ENCODE measurements around the gene SNX5.

The SNX5 gene

GRCh38 chr20:18011951-18012645, 43.5 kb upstream of the SNX5 start:
- TF ChIP-seq TAF1 (IDR thresholded peaks at IDR 0.05; ENCODE audit: low read depth) (no peak), FOXM1 (IDR thresholded peaks at IDR 0.05; ENCODE audit: borderline replicate concordance, low read depth) (no peak), TEAD4 (IDR thresholded peaks at IDR 0.05) (no peak), EP300 (IDR thresholded peaks at IDR 0.05; ENCODE audit: borderline replicate concordance) (no peak), NFIC (IDR thresholded peaks at IDR 0.05) (no peak), CEBPB (IDR thresholded peaks at IDR 0.05) (no peak), CREB1 (IDR thresholded peaks at IDR 0.05; ENCODE audit: low read depth) (no peak), ZBTB7A (IDR thresholded peaks at IDR 0.05; ENCODE audit: low read depth) (no peak), USF1 (IDR thresholded peaks at IDR 0.05) (no peak), YY1 (IDR thresholded peaks at IDR 0.05; ENCODE audit: low read depth) (no peak), EGR1 (IDR thresholded peaks at IDR 0.05) (no peak), MAX (IDR thresholded peaks at IDR 0.05) (no peak), RAD21 (IDR thresholded peaks at IDR 0.05; ENCODE audit: low read depth) (no peak), REST (IDR thresholded peaks at IDR 0.05; ENCODE audit: low read depth) (no peak), TCF12 (IDR thresholded peaks at IDR 0.05; ENCODE audit: low read depth) (no peak)

GRCh38 chr20:18011482-18011881, 42.9 kb upstream of the SNX5 start:
- TF ChIP-seq TEAD4 (IDR thresholded peaks at IDR 0.05) = no peak
- TF ChIP-seq RAD21 (IDR thresholded peaks at IDR 0.05; ENCODE audit: low read depth) = no peak
- TF ChIP-seq NFIC (IDR thresholded peaks at IDR 0.05) = no peak
- TF ChIP-seq FOXM1 (IDR thresholded peaks at IDR 0.05; ENCODE audit: borderline replicate concordance, low read depth) = no peak
- no peak for TF ChIP-seq TCF12 (IDR thresholded peaks at IDR 0.05; ENCODE audit: low read depth)
- no peak for TF ChIP-seq EGR1 (IDR thresholded peaks at IDR 0.05)

- TF ChIP-seq FOXM1 (IDR thresholded peaks at IDR 0.05; ENCODE audit: borderline replicate concordance, low read depth) (no peak), NFIC (IDR thresholded peaks at IDR 0.05) (no peak), REST (IDR thresholded peaks at IDR 0.05; ENCODE audit: low read depth) (no peak), USF1 (IDR thresholded peaks at IDR 0.05) (no peak)
Observed at GRCh38 chr20:18009116-18009515, 40.5 kb upstream of the SNX5 start.

GRCh38 chr20:18007534-18008292, 39.1 kb upstream of the SNX5 start:
- no peak for TF ChIP-seq RAD21 (IDR thresholded peaks at IDR 0.05; ENCODE audit: low read depth)
- no peak for TF ChIP-seq CEBPB (IDR thresholded peaks at IDR 0.05)
- no peak for TF ChIP-seq TAF1 (IDR thresholded peaks at IDR 0.05; ENCODE audit: low read depth)
- TF ChIP-seq ZBTB7A (IDR thresholded peaks at IDR 0.05; ENCODE audit: low read depth) = no peak
- no peak for TF ChIP-seq EP300 (IDR thresholded peaks at IDR 0.05; ENCODE audit: borderline replicate concordance)
- no peak for TF ChIP-seq YY1 (IDR thresholded peaks at IDR 0.05; ENCODE audit: low read depth)

GRCh38 chr20:18006684-18007083, 38.1 kb upstream of the SNX5 start:
- TF ChIP-seq YY1 (IDR thresholded peaks at IDR 0.05; ENCODE audit: low read depth) = no peak
- TF ChIP-seq REST (IDR thresholded peaks at IDR 0.05; ENCODE audit: low read depth) = no peak
- no peak for TF ChIP-seq TEAD4 (IDR thresholded peaks at IDR 0.05)
- no peak for TF ChIP-seq TAF1 (IDR thresholded peaks at IDR 0.05; ENCODE audit: low read depth)
- no peak for TF ChIP-seq CEBPB (IDR thresholded peaks at IDR 0.05)
- TF ChIP-seq NFIC (IDR thresholded peaks at IDR 0.05) = no peak
- TF ChIP-seq TCF12 (IDR thresholded peaks at IDR 0.05; ENCODE audit: low read depth) = no peak
- no peak for TF ChIP-seq USF1 (IDR thresholded peaks at IDR 0.05)
